Measurements from ENCODE around the gene DOHH.

GRCh38 chr19:3530389-3530788, 29.9 kb upstream of the DOHH start:
- TF ChIP-seq CTCF (IDR thresholded peaks at IDR 0.05 in 8 of 11, conservative IDR thresholded peaks at IDR 0.05 in 3 of 11) (no peak), POLR2A (IDR thresholded peaks at IDR 0.05) (no peak), POLR2AphosphoS5 (IDR thresholded peaks at IDR 0.05) (no peak)
